GM21786 (cell line): Measurements from ENCODE around the gene CARM1.

Source experiments
- ATAC-seq: cut with Tn5 transposase; IDR thresholded peaks from one replicate; pipeline ENCODE4 v1.9.1; 2021; ENCODE audit not compliant: unreplicated experiment

CARM1 gene

DNA sequence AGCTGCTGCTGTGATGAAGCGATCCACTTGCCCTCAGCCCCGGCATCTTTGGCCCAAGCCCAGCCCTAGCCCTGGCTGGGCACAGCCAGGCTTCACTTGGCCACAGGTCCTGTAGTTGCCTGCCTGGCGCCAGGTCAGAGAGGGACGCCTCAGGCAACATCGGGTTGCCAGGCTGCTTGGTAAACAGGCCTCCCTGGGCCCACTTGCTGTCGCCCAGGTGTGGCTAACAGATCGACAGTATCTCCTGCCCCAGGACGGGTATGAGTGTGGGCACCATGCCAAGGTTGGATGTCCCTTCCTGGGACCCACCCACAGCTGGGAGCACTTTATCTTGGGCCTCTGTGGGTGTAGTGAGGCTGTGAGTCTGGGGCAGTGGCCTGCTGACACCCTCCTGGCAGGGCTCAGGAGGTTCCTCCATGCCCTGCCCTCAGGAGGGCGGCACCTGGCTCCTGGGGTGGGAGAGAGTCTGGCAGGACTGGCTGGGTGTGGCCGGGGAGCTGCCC, 27.8 kb downstream of the CARM1 start:
- ATAC-seq, result no peak

GRCh38 chr19:10907925-10908324, 36.6 kb downstream of the CARM1 start:
- ATAC-seq, result no peak

GRCh38 chr19:10908380-10908960, 37.1 kb downstream of the CARM1 start:
- ATAC-seq, result no peak

DNA sequence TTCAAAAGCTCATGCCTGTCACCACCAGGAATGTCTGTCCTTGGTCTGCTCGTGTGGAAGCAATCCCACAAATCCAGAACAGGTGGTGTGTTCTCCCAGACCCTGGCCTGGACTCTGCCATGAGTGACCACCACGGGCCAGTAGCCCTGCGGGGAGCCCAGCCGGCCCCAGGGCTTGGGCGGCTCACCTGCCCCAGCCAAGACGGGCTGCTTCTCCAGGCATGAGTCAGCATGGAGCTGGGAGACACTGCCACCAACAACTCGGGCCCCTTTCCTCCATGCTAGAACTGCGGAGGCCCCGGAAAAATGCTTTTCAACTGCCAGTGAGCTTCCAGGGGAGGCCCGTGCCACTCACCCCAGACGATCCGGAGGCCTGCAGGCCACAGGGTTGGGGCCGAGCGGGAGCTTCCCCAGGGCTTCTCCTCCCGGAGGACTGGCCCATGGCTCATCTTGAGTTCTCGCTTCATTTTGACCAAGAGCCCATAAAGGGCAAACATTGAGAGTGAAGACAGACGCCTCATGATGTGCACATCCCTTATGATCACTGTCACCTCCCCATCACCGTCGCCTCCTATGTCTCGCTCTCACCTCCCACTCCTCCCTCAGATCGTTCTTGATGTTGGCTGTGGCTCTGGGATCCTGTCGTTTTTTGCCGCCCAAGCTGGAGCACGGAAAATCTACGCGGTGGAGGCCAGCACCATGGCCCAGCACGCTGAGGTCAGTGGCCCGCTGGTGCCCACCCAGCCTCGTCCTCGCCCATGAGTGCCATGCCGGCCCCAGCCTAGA, 40.4 kb downstream of the CARM1 start:
- no peak for ATAC-seq

DNA sequence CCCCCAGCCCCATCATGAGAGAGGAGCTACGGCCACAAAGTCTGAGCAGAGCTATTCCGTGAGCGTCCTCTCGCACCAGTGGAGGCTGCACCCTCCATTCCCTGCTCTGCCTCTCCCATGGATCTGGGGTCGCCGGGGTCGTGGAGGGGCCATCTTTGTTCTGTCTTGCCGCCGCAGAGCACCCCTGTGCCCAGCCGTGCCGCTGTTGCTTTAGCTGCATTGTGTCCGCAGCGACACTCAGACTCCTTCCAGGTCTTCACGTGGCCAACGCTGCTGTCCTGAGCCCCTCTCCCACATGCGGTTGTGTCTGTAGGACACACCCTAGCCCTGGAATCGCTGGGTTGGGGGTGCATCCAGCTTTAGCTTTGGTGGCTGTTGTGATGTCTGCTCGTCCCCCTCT, 41.3 kb downstream of the CARM1 start:
- no peak for ATAC-seq

GRCh38 chr19:10913716-10914340, 42.5 kb downstream of the CARM1 start:
- no peak for ATAC-seq

- no peak for ATAC-seq
Measured at GRCh38 chr19:10915130-10916091, 44.1 kb downstream of the CARM1 start.

DNA sequence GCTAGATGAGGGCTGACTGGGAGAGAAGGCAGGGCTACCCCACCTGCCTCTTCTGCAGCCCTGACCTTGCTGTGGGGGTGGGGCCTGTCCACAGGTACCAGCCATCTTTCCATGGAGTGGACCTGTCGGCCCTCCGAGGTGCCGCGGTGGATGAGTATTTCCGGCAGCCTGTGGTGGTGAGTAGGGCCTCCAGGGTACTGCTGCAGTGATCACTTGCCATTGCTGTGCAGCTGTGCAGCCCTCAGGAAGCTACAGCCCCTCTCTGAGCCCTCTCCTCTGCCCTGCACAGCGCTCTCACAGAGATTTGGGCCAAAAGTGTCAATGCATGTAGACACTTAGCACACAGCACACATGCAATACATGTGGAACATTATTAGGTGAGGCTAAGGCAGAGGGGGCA, 45.2 kb downstream of the CARM1 start:
- no peak for ATAC-seq

- no peak for ATAC-seq
Measured at GRCh38 chr19:10918359-10918758, 47.0 kb downstream of the CARM1 start.

GRCh38 chr19:10919352-10920287, 48.3 kb downstream of the CARM1 start:
- no peak for ATAC-seq

DNA sequence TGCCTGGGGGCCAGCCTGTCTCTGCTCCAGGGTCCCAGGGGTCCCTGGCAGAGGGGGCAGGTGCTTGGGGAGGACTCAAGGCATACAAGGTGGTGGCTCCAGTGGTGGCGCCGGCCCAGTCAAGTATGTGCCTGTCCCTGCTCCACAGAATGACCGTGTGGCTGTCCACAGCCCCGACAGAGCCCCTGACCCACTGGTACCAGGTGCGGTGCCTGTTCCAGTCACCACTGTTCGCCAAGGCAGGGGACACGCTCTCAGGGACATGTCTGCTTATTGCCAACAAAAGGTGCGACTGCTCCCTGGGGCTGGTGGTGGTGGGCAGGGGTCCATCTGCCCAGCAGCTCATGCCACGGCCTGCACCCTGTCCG, 48.9 kb downstream of the CARM1 start:
- no peak for ATAC-seq

DNA sequence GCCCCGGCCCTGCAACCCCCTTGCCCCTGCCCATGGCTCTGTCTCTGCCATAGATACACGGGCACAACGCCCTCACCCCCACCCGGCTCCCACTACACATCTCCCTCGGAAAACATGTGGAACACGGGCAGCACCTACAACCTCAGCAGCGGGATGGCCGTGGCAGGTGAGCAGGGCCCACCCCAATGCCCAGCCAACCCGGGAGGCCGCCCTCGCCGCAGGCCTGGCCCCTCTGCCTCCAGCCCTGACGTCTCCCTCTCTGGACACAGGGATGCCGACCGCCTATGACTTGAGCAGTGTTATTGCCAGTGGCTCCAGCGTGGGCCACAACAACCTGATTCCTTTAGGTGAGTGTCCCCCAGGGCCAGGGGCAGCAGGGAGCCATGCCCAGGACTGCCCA, 49.4 kb downstream of the CARM1 start:
- no peak for ATAC-seq

GRCh38 chr19:10921199-10921909, 50.0 kb downstream of the CARM1 start:
- no peak for ATAC-seq

DNA sequence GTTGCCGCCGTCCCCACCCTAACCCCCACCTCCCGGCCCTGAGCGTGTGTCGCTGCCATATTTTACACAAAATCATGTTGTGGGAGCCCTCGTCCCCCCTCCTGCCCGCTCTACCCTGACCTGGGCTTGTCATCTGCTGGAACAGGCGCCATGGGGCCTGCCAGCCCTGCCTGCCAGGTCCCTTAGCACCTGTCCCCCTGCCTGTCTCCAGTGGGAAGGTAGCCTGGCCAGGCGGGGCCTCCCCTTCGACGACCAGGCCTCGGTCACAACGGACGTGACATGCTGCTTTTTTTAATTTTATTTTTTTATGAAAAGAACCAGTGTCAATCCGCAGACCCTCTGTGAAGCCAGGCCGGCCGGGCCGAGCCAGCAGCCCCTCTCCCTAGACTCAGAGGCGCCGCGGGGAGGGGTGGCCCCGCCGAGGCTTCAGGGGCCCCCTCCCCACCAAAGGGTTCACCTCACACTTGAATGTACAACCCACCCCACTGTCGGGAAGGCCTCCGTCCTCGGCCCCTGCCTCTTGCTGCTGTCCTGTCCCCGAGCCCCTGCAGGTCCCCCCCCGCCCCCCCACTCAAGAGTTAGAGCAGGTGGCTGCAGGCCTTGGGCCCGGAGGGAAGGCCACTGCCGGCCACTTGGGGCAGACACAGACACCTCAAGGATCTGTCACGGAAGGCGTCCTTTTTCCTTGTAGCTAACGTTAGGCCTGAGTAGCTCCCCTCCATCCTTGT, 50.7 kb downstream of the CARM1 start:
- ATAC-seq, result no peak

DNA sequence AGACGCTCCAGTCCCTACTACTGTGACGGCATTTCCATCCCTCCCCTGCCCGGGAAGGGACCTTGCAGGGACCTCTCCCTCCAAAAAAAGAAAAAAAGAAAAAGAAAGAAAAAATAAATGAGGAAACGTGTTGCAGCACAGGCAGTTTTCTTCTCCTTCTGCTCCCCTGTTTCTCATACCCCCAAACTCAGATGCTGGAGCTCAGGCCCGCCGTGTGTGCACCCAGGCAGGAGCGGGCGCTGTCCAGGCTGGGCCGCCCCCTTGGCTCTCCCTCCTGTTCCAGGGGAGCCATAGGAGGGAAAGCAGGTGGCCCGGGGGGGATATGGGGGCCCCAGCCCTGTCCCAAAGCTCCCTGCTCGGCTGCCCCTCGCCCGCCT, 51.3 kb downstream of the CARM1 start:
- ATAC-seq, result no peak

GRCh38 chr19:10923260-10924112, 52.1 kb downstream of the CARM1 start:
- ATAC-seq, result no peak

DNA sequence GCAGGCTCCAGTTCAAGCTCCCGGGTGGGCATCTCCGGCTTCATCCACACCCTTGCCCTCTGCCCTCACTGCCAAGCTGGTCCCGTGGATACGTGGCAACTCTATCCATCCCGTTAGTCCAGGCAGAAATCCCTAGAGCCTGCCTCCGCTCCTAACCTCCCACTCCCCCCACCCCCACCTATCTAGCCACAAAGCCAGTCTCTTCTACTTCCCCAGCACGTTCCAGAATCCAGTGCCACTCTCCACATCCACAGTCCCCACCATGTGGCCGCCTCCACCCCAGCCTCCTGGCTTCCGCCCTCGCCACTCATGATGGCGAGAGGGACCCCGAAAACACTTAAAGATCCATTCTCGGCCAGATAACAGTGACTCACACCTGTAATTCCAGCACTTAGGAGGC, 53.2 kb downstream of the CARM1 start:
- ATAC-seq, result no peak
